ENCODE results near the gene IL1RAPL1. TPM values are rescaled to one million over a fixed set of nuclear protein-coding genes. Genes with fewer than 3 reads are reported as not detected.

The IL1RAPL1 gene
- total RNA-seq, 2 donors from 2014 or later: 0.66 to 1.1 TPM

- H3K4me3 ChIP-seq (ENCODE audit: low read length): no peak overlapping the region
- WGBS, 2 experiments (ENCODE audit: insufficient coverage in 1 of 2, insufficient read length in 1 of 2): no CpG with 5 or more reads among the region's 1 CpG
- H3K27me3 ChIP-seq (ENCODE audit: control insufficient read depth, insufficient read depth, low read length, poor library complexity, severe bottlenecking): peaks cover 6% of the 10 kb centered on the region
- TF ChIP-seq CTCF (conservative IDR thresholded peaks at IDR 0.05): no peak
- Mint-ChIP-seq H3K27ac (no peak overlapping the region), H3K36me3 (ENCODE audit: low read depth) (no peaks in the 10 kb centered on the region), H3K9me3 (no peaks in the 10 kb centered on the region), H3K27me3 (ENCODE audit: insufficient read depth) (peaks cover 29% of the 10 kb centered on the region), H3K4me3 (no peak overlapping the region), H3K4me1 (peaks cover 29% of the 10 kb centered on the region)
- H3K9me3 ChIP-seq (ENCODE audit: control insufficient read depth, low read length): no peaks in the 10 kb centered on the region
- H3K27ac ChIP-seq (ENCODE audit: low read depth, low read length): no peak overlapping the region
- H3K9ac ChIP-seq (ENCODE audit: extremely low read depth, low read length, poor library complexity, severe bottlenecking): no peak overlapping the region
- no peaks in the 10 kb centered on the region for H3K4me1 ChIP-seq (ENCODE audit: control insufficient read depth, insufficient read depth, low read length)
- no peaks in the 10 kb centered on the region for H3K36me3 ChIP-seq (ENCODE audit: control insufficient read depth, insufficient read depth, low read length)
- DNase-seq: no peak
These were observed 264.6 kb downstream of the IL1RAPL1 start for GRCh38 chrX:28851871-28852270.

- no peak overlapping the region for H3K27ac ChIP-seq (ENCODE audit: low read depth, low read length)
- no peak overlapping the region for H3K9ac ChIP-seq (ENCODE audit: extremely low read depth, low read length, poor library complexity, severe bottlenecking)
- H3K4me3 ChIP-seq (ENCODE audit: low read length): no peak overlapping the region
- no peak overlapping the region for H3K4me3 Mint-ChIP-seq
- no peaks in the 10 kb centered on the region for H3K36me3 ChIP-seq (ENCODE audit: control insufficient read depth, insufficient read depth, low read length)
- H3K9me3 Mint-ChIP-seq: no peaks in the 10 kb centered on the region
- WGBS, 2 experiments (ENCODE audit: insufficient coverage in 1 of 2, insufficient read length in 1 of 2): no CpG with 5 or more reads among the region's 1 CpG
- no peaks in the 10 kb centered on the region for H3K27me3 ChIP-seq (ENCODE audit: control insufficient read depth, insufficient read depth, low read length, poor library complexity, severe bottlenecking)
- H3K27me3 Mint-ChIP-seq (ENCODE audit: insufficient read depth): peaks cover 12% of the 10 kb centered on the region
- DNase-seq: no peak
- no peaks in the 10 kb centered on the region for H3K36me3 Mint-ChIP-seq (ENCODE audit: low read depth)
- H3K27ac Mint-ChIP-seq: no peak overlapping the region
- H3K9me3 ChIP-seq (ENCODE audit: control insufficient read depth, low read length): no peaks in the 10 kb centered on the region
- peaks cover 18% of the 10 kb centered on the region for H3K4me1 Mint-ChIP-seq
- TF ChIP-seq CTCF (conservative IDR thresholded peaks at IDR 0.05): no peak
- H3K4me1 ChIP-seq (ENCODE audit: control insufficient read depth, insufficient read depth, low read length): no peaks in the 10 kb centered on the region
These were observed 267.4 kb downstream of the IL1RAPL1 start for GRCh38 chrX:28854637-28855036.

- Mint-ChIP-seq H3K27me3 (ENCODE audit: insufficient read depth) (no peaks in the 10 kb centered on the region), H3K9me3 (peaks cover under 1% of the 10 kb centered on the region), H3K4me1 (peaks cover 2% of the 10 kb centered on the region), H3K36me3 (ENCODE audit: low read depth) (no peaks in the 10 kb centered on the region), H3K27ac (no peak overlapping the region), H3K4me3 (no peak overlapping the region)
- H3K9ac ChIP-seq (ENCODE audit: extremely low read depth, low read length, poor library complexity, severe bottlenecking): no peak overlapping the region
- no peak for DNase-seq
- H3K4me1 ChIP-seq (ENCODE audit: control insufficient read depth, insufficient read depth, low read length): no peaks in the 10 kb centered on the region
- no peaks in the 10 kb centered on the region for H3K27me3 ChIP-seq (ENCODE audit: control insufficient read depth, insufficient read depth, low read length, poor library complexity, severe bottlenecking)
- WGBS, 2 experiments (ENCODE audit: insufficient coverage in 1 of 2, insufficient read length in 1 of 2): 44% methylated on average over 1 of the region's 1 CpG; no CpG with 5 or more reads in 1 of the 2 experiments
- TF ChIP-seq CTCF (conservative IDR thresholded peaks at IDR 0.05): no peak
- no peaks in the 10 kb centered on the region for H3K9me3 ChIP-seq (ENCODE audit: control insufficient read depth, low read length)
- no peak overlapping the region for H3K4me3 ChIP-seq (ENCODE audit: low read length)
- no peaks in the 10 kb centered on the region for H3K36me3 ChIP-seq (ENCODE audit: control insufficient read depth, insufficient read depth, low read length)
- H3K27ac ChIP-seq (ENCODE audit: low read depth, low read length): no peak overlapping the region
These were observed 289.2 kb downstream of the IL1RAPL1 start for GRCh38 chrX:28876408-28876807.
